GM23338 (cell line): ENCODE measurements around the gene UFD1. TPM values are rescaled to one million over a fixed set of nuclear protein-coding genes. Genes with fewer than 3 reads are reported as not detected.

ENCODE experiments used
- ATAC-seq: fragments of 200-7000 bp; cut with Tn5 transposase; 3 replicates; pipeline ENCODE4 v1.9.1; 2020
- DNase-seq: peaks from one replicate; pipeline ENCODE4 v3.0.0-alpha.2; 2015; ENCODE audit warnings: low spot score
- H2AFZ ChIP-seq: fragments of 200-600 bp; sonication (generic); 2 replicates; pipeline ENCODE4 v1.8.0; 2016; ENCODE audit warnings: antibody characterized with exemption, mild to moderate bottlenecking, moderate library complexity
- H3F3A ChIP-seq: fragments of 200-600 bp; sonication (generic); replicated peaks from 2 replicates; pipeline ENCODE4 v1.8.0; 2017; ENCODE audit warnings: antibody characterized with exemption, mixed run types, low read depth
- H3K27ac ChIP-seq: fragments of 200-600 bp; sonication (generic); 2 replicates; pipeline ENCODE4 v1.6.1; 2016; ENCODE audit warnings: low read depth
- H3K27me3 ChIP-seq: fragments of 200-600 bp; sonication (generic); 2 replicates; pipeline ENCODE4 v1.8.0; 2016; ENCODE audit warnings: mild to moderate bottlenecking, mixed run types, moderate library complexity; ENCODE audit not compliant: insufficient read depth
- H3K36me3 ChIP-seq: fragments of 200-600 bp; sonication (generic); 2 replicates; pipeline ENCODE4 v1.8.0; 2016; ENCODE audit warnings: mild to moderate bottlenecking; ENCODE audit not compliant: insufficient read depth
- H3K4me1 ChIP-seq: fragments of 200-600 bp; sonication (generic); 2 replicates; pipeline ENCODE4 v1.8.0; 2016; ENCODE audit warnings: mild to moderate bottlenecking, moderate library complexity; ENCODE audit not compliant: insufficient read depth
- H3K4me2 ChIP-seq: fragments of 200-600 bp; sonication (generic); 2 replicates; pipeline ENCODE4 v1.7.1; 2017; ENCODE audit warnings: mixed run types
- H3K4me3 ChIP-seq: fragments of 200-600 bp; sonication (generic); 2 replicates; pipeline ENCODE4 v1.6.1; 2016; ENCODE audit warnings: mixed run types
- H3K79me2 ChIP-seq: fragments of 200-600 bp; sonication (generic); replicated peaks from 2 replicates; pipeline ENCODE4 v1.8.0; 2017; ENCODE audit warnings: mild to moderate bottlenecking; ENCODE audit not compliant: insufficient read depth
- H3K9me2 ChIP-seq: fragments of 200-600 bp; sonication (generic); 2 replicates; pipeline ENCODE4 v1.8.0; 2017; ENCODE audit not compliant: insufficient read depth
- H4K20me1 ChIP-seq: fragments of 200-600 bp; sonication (generic); replicated peaks from 2 replicates; pipeline ENCODE4 v1.8.0; 2017; ENCODE audit warnings: mild to moderate bottlenecking; ENCODE audit not compliant: insufficient read depth
- H3K27ac Mint-ChIP-seq: 2 replicates; pipeline ENCODE4 v1.8.0; 2020; ENCODE audit warnings: inconsistent platforms, mild to moderate bottlenecking, moderate library complexity, mixed read lengths
- H3K27me3 Mint-ChIP-seq: 3 replicates; pipeline ENCODE4 v1.8.0; 2022; ENCODE audit warnings: low read depth, mild to moderate bottlenecking, moderate library complexity, mixed read lengths, inconsistent platforms; ENCODE audit not compliant: insufficient read depth, poor library complexity
- H3K36me3 Mint-ChIP-seq: 3 replicates; pipeline ENCODE4 v1.8.0; 2021; ENCODE audit warnings: low read depth, mild to moderate bottlenecking, inconsistent platforms, moderate library complexity, mixed read lengths
- H3K4me1 Mint-ChIP-seq: 3 replicates; pipeline ENCODE4 v1.8.0; 2020; ENCODE audit warnings: mild to moderate bottlenecking, inconsistent platforms, mixed read lengths
- H3K4me3 Mint-ChIP-seq: 3 replicates; pipeline ENCODE4 v1.8.0; 2021; ENCODE audit warnings: moderate library complexity, mild to moderate bottlenecking, inconsistent platforms, mixed read lengths
- H3K9me3 Mint-ChIP-seq: 3 replicates; pipeline ENCODE4 v1.8.0; 2020; ENCODE audit warnings: moderate library complexity, mild to moderate bottlenecking, inconsistent platforms, mixed read lengths
- CREB1 ChIP-seq: fragments of 250-450 bp; sonication (Bioruptor Pico); IDR thresholded peaks from 2 replicates; pipeline ENCODE4 v1.5.0; 2020; ENCODE audit warnings: low read depth, mild to moderate bottlenecking, moderate library complexity
- CTCF ChIP-seq, 2 experiments: fragments of 200-600 bp in 1 of 2; sonication (generic) in 1 of 2; conservative IDR thresholded peaks; 2 replicates each; pipeline versions ENCODE4 v1.5.1 to v1.6.1; 2016 to 2017; ENCODE audit warnings: antibody characterized with exemption in 2 of 2, low read depth in 2 of 2, mild to moderate bottlenecking in 2 of 2, moderate library complexity in 1 of 2
- ZNF462 ChIP-seq: fragments of 250-450 bp; sonication (Bioruptor Pico); IDR thresholded peaks from 2 replicates; pipeline ENCODE4 v1.5.0; 2020; ENCODE audit warnings: mild to moderate bottlenecking, moderate library complexity
- polyA plus RNA-seq: library from polyadenylated mRNA; unstranded; fragments of >200 nt; fragmentation: Nextera tagmentation; extraction: Ambion mirVana; gene quantifications from 2 replicates; pipeline ENCODE4 v1.2.1, GENCODE V29; 2016
- total RNA-seq: library from RNA; depleted of rRNA; stranded (reverse); fragments of >200 nt; shearing (Covaris generic); gene quantifications from 2 replicates; pipeline ENCODE4 v1.2.3, GENCODE V29; 2014

Gene UFD1
- total and polyA plus RNA-seq, 2 experiments from 2014 or later = 53.5 to 93.8 TPM

- TF ChIP-seq CREB1 = no peak
- no peak for TF ChIP-seq ZNF462 (CRISPR knock-in tag)
- Mint-ChIP-seq H3K36me3 (peaks cover 33% of the 10 kb centered on the region), H3K4me3 (no peak overlapping the region), H3K27ac (no peak overlapping the region), H3K9me3 (no peaks in the 10 kb centered on the region), H3K27me3 (peaks cover 3% of the 10 kb centered on the region), H3K4me1 (peaks cover 17% of the 10 kb centered on the region)
- DNase-seq (no peak), ATAC-seq (no peak)
- Histone ChIP-seq H3K79me2 (peaks cover 60% of the 10 kb centered on the region), H3K27me3 (no peaks in the 10 kb centered on the region), H3K36me3 (peaks cover 14% of the 10 kb centered on the region; the same call in 1 of the 2 replicates), H2AFZ (no peak overlapping the region), H3K4me3 (no peak overlapping the region), H3K9me2 (no peaks in the 10 kb centered on the region), H4K20me1 (peaks cover 39% of the 10 kb centered on the region), H3F3A (no peaks in the 10 kb centered on the region), H3K27ac (no peak overlapping the region), H3K4me2 (no peak overlapping the region), H3K4me1 (peaks cover 13% of the 10 kb centered on the region)
These were observed 3.0 kb downstream of the UFD1 start for GRCh38 chr22:19476023-19476422.

GRCh38 chr22:19473578-19473977 lies 5.4 kb downstream of the UFD1 start:
- Mint-ChIP-seq H3K4me1 (peaks cover 10% of the 10 kb centered on the region), H3K36me3 (peaks cover 54% of the 10 kb centered on the region), H3K27me3 (no peaks in the 10 kb centered on the region), H3K27ac (no peak overlapping the region), H3K4me3 (no peak overlapping the region), H3K9me3 (no peaks in the 10 kb centered on the region)
- H3K36me3 ChIP-seq = peaks cover 27% of the 10 kb centered on the region; the same call in 1 of the 2 replicates
- no peak overlapping the region for H3K4me3 ChIP-seq
- H3F3A ChIP-seq = no peaks in the 10 kb centered on the region
- no peak overlapping the region for H3K4me2 ChIP-seq
- H3K9me2 ChIP-seq = no peaks in the 10 kb centered on the region
- H3K27me3 ChIP-seq = no peaks in the 10 kb centered on the region
- H3K79me2 ChIP-seq = peaks cover 49% of the 10 kb centered on the region
- no peak overlapping the region for H3K27ac ChIP-seq
- ATAC-seq = peak; percentile 32; the same call in 1 of the 3 replicates
- TF ChIP-seq CTCF (conservative IDR thresholded peaks at IDR 0.05; ENCODE audit: low read depth in 2 of 2) (0 out of 4 replicates have a peak, but pooled peaks of 1 of the 2 experiments have one; percentile 11), ZNF462 (CRISPR knock-in tag) (no peak)
- no peak for DNase-seq
- H3K4me1 ChIP-seq = peaks cover 6% of the 10 kb centered on the region; the same call in 1 of the 2 replicates
- no peak overlapping the region for H2AFZ ChIP-seq
- H4K20me1 ChIP-seq = peaks cover 34% of the 10 kb centered on the region
